Esophagus squamous epithelium (tissue), 4 donors: ENCODE results near the gene NHLRC2.

Source experiments
- CTCF ChIP-seq, 6 experiments: fragments of 450-650 bp in 4 of 6; fragments of 200-600 bp in 2 of 6; sonication (generic) in 2 of 6; IDR thresholded peaks; one replicate each; pipeline ENCODE4 v1.5.1; 2016 to 2019; ENCODE audit warnings: antibody characterized with exemption in 6 of 6, mild to moderate bottlenecking in 4 of 6, moderate library complexity in 4 of 6
- POLR2A ChIP-seq, 4 donors: fragments of 450-650 bp; IDR thresholded peaks; one replicate each; pipeline ENCODE4 v1.6.1; 2017; ENCODE audit warnings: antibody characterized with exemption in 4 of 4, mild to moderate bottlenecking in 4 of 4, moderate library complexity in 3 of 4

GRCh38 chr10:113911839-113912238 lies 57.4 kb downstream of the NHLRC2 start:
- TF ChIP-seq CTCF (IDR thresholded peaks at IDR 0.05) (no peak), POLR2A (IDR thresholded peaks at IDR 0.05) (no peak)
